GM12872 (cell line): ENCODE results near the gene COX7C.

Source experiments
- CTCF ChIP-seq: IDR thresholded peaks from 3 replicates; pipeline ENCODE4 v1.5.1; 2011; ENCODE audit warnings: low read depth, mild to moderate bottlenecking, low read length, moderate library complexity; ENCODE audit not compliant: insufficient read depth

The COX7C gene

DNA sequence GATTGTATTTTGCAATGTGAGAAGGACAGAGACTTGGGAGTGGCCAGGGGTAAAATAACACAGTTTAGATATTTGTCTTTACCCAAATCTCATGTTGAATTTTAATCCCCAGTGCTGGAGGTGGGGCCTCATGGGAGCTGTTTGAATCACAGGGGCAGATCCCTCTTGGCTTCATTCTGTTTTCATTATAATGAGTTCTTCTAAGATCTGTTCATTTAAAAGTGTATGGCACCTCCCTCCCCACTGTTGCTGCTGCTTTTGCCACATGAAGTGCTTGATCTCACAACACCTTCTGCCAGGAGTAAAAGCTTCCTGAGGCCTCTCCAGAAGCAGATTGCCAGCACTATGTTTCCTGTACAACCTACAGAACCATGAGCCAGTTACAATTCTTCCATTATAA is 28.1 kb downstream of the COX7C start:
- TF ChIP-seq CTCF = no peak

DNA sequence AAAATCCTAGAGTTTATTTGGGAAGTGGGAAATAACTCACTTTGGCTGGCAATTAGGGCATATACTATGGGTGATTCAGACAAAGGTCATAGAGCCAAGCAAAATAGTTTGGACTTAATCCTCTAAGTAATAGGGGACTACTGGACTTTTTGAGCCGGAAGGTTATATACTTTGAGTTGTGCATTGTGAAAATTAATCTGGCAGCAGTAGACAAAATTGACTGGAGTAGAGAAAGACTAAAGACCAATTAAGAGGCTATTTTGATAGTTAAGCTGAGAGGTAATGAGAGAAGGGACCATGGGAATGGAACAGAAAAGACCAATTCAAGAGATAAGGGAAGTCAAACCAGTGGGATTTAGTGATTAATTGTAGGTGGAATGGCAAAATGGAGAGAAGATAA is 28.9 kb downstream of the COX7C start:
- TF ChIP-seq CTCF = no peak

GRCh38 chr5:86649832-86650505 is 32.2 kb downstream of the COX7C start:
- TF ChIP-seq CTCF = no peak

GRCh38 chr5:86664173-86664572 is 46.4 kb downstream of the COX7C start:
- TF ChIP-seq CTCF = no peak

DNA sequence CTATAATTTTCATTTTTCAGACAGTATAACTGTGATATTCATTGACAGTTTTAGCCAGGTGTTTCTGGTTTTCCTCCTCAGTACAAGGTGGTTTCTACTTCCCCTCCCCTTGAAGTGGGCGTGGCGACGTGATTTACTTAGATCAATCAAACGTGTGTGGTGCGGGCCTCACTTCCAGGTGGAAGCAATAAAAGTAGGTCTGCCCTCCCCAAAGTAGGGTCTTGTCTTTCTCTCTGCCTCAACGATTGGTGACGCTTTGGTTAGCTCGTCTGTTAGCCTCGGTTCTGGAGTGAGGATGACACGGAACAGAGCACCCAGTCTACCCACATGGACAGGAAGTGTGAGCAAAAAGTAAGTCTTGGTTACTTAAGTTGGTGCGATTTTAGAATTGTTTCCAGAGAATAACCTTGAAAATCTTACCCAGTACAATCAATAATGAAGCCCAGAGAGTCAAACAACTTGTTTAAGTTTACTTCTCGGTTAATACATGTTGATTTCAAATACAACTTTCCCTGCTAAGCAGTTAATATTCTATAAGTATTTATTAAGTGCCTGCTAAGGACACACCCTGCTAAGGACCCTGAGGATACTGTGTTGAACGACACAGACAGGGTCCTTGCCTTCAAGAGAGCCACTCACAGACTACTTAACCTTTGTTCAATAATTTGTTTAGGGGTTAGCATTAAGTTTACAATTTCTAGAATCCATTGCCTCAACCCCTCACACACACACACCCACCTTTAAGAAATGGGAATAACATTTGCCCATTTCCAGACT is 48.4 kb downstream of the COX7C start:
- no peak for TF ChIP-seq CTCF

DNA sequence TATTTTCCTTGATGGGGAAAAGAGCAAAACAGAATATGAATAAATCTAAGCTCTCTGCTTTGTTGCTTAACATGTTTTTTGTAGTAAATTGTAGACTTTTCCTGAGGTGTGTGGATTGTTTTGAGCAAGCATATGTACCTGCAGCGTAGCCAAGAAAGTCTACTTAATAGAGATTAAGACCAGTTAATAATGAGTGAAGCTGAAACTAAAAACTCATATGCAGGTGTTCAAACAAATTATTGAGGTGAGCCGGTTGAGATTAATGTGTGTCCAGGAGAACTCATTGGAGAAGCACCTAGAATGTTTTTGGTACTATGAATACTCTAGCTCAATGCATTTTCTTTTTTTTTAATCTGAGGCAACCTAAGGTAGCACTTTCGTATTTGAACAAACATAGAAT is 49.2 kb downstream of the COX7C start:
- TF ChIP-seq CTCF = no peak
